ENCODE data around the gene ALDH1L2. TPM values are rescaled to one million over a fixed set of nuclear protein-coding genes. Genes with fewer than 3 reads are reported as not detected.

Gene ALDH1L2
- polyA plus RNA-seq, 1 donor from 2014 or later = 0.35 TPM

Other genes starting within 250 kb of the ALDH1L2 start
- 21.4 and 26.1 TPM in 2 replicates for gene SLC41A2, start 126.2 kb downstream of the ALDH1L2 start, polyA plus RNA-seq
- gene NOPCHAP1, start 98.1 kb downstream of the ALDH1L2 start, polyA plus RNA-seq = 10.0 and 12.0 TPM in 2 replicates
- 36.9 and 52.6 TPM in 2 replicates for gene WASHC4, start 23.3 kb upstream of the ALDH1L2 start, polyA plus RNA-seq
- 47.0 and 58.4 TPM in 2 replicates for gene APPL2, start 151.7 kb upstream of the ALDH1L2 start, polyA plus RNA-seq
- gene C12orf75, start 246.2 kb upstream of the ALDH1L2 start, polyA plus RNA-seq = 25.2 and 27.1 TPM in 2 replicates

All from neural cell (in vitro differentiated cells).